ENCODE results near the gene MIEN1. TPM values are rescaled to one million over a fixed set of nuclear protein-coding genes. Genes with fewer than 3 reads are reported as not detected.

The MIEN1 gene
- total and polyA plus RNA-seq, 2 of the 13 experiments (the other 11 are each of a cell fraction or from before 2014, with no cell fraction given), result 40.6 to 56.6 TPM

- TF ChIP-seq ZNF687 (CRISPR knock-in tag; IDR thresholded peaks at IDR 0.05), result peak; percentile 86
- no peak for TF ChIP-seq DRAP1 (CRISPR knock-in tag; IDR thresholded peaks at IDR 0.05)
- TF ChIP-seq SP5 (CRISPR knock-in tag; IDR thresholded peaks at IDR 0.05; ENCODE audit: borderline replicate concordance, low read depth), result peak; percentile 37; the same call in 1 of the 2 replicates
- TF ChIP-seq ZNF616 (CRISPR knock-in tag; IDR thresholded peaks at IDR 0.05; ENCODE audit: low read depth), result peak; percentile 13; the same call in 1 of the 2 replicates
- TF ChIP-seq, protein P1, sequence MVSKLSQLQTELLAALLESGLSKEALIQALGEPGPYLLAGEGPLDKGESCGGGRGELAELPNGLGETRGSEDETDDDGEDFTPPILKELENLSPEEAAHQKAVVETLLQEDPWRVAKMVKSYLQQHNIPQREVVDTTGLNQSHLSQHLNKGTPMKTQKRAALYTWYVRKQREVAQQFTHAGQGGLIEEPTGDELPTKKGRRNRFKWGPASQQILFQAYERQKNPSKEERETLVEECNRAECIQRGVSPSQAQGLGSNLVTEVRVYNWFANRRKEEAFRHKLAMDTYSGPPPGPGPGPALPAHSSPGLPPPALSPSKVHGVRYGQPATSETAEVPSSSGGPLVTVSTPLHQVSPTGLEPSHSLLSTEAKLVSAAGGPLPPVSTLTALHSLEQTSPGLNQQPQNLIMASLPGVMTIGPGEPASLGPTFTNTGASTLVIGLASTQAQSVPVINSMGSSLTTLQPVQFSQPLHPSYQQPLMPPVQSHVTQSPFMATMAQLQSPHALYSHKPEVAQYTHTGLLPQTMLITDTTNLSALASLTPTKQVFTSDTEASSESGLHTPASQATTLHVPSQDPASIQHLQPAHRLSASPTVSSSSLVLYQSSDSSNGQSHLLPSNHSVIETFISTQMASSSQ (IDR thresholded peaks at IDR 0.05; ENCODE audit: low read depth), result no peak
- TF ChIP-seq, protein P1 (CRISPR knock-in tag; IDR thresholded peaks at IDR 0.05; ENCODE audit: borderline replicate concordance), result peak; percentile 44; the same call in 1 of the 2 replicates
- TF ChIP-seq ZNF251 (CRISPR knock-in tag; IDR thresholded peaks at IDR 0.05), result no peak
- TF ChIP-seq PBX2 (CRISPR knock-in tag; IDR thresholded peaks at IDR 0.05), result peak; percentile 37; the same call in 1 of the 2 replicates
- no peak for TF ChIP-seq IRF2 (CRISPR knock-in tag; IDR thresholded peaks at IDR 0.05)
- no peak for TF ChIP-seq RORA (CRISPR knock-in tag; IDR thresholded peaks at IDR 0.05)
- no peak; the same call in 1 of the 2 replicates for TF ChIP-seq ZNF619 (CRISPR knock-in tag; IDR thresholded peaks at IDR 0.05)
- TF ChIP-seq ZNF234 (CRISPR knock-in tag; conservative IDR thresholded peaks at IDR 0.05), result peak; percentile 65; the same call in 1 of the 2 replicates
- peak; percentile 34; the same call in 1 of the 2 replicates for TF ChIP-seq ZBTB38 (CRISPR knock-in tag; IDR thresholded peaks at IDR 0.05)
- peak; percentile 90 for TF ChIP-seq ZNF883 (CRISPR knock-in tag; IDR thresholded peaks at IDR 0.05; ENCODE audit: not compliant biosample characterization)
- TF ChIP-seq, protein P2, sequence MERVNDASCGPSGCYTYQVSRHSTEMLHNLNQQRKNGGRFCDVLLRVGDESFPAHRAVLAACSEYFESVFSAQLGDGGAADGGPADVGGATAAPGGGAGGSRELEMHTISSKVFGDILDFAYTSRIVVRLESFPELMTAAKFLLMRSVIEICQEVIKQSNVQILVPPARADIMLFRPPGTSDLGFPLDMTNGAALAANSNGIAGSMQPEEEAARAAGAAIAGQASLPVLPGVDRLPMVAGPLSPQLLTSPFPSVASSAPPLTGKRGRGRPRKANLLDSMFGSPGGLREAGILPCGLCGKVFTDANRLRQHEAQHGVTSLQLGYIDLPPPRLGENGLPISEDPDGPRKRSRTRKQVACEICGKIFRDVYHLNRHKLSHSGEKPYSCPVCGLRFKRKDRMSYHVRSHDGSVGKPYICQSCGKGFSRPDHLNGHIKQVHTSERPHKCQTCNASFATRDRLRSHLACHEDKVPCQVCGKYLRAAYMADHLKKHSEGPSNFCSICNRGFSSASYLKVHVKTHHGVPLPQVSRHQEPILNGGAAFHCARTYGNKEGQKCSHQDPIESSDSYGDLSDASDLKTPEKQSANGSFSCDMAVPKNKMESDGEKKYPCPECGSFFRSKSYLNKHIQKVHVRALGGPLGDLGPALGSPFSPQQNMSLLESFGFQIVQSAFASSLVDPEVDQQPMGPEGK (CRISPR knock-in tag; IDR thresholded peaks at IDR 0.05), result peak; percentile 96
- TF ChIP-seq SMC3 (IDR thresholded peaks at IDR 0.05; ENCODE audit: low read length), result no peak
- peak; percentile 94 for TF ChIP-seq HNF4A (CRISPR knock-in tag; IDR thresholded peaks at IDR 0.05)
Measured at GRCh38 chr17:39750131-39751015, 20.0 kb upstream of the MIEN1 start (continued).

Measured in HepG2 (cell line).